SK-N-SH (cell line): ENCODE data around the gene NUMB. TPM values are rescaled to one million over a fixed set of nuclear protein-coding genes. Genes with fewer than 3 reads are reported as not detected.

Source experiments
- CTCF ChIA-PET: fragments of 300-600, 350-600 bp; formaldehyde crosslinking; extraction: SDS; loops from one replicate; lab custom pipeline; 2021; lab: Yijun Ruan, JAX
- POLR2A ChIA-PET: fragments of 350-600 bp; sonication (Branson Sonifier 250); formaldehyde crosslinking; extraction: SDS; loops from one replicate; lab custom pipeline; 2020; ENCODE audit warnings: antibody characterized with exemption, inconsistent platforms; lab: Yijun Ruan, JAX
- DNase-seq: peaks from one replicate; pipeline ENCODE4 v3.0.0; 2012
- H2AFZ ChIP-seq: fragments of 200-600 bp; sonication (generic); 2 replicates; pipeline ENCODE4 v1.8.1; 2016; ENCODE audit warnings: antibody characterized with exemption, mild to moderate bottlenecking, low read depth
- H3F3A ChIP-seq: fragments of 200-600 bp; sonication (generic); replicated peaks from 2 replicates; pipeline ENCODE3; 2016; ENCODE audit warnings: antibody characterized with exemption, mild to moderate bottlenecking; ENCODE audit not compliant: insufficient read depth
- H3K27ac ChIP-seq, 2 experiments: fragments of 200-500 bp in 1 of 2; fragments of 200-600 bp in 1 of 2; sonication (Bioruptor generic) in 1 of 2; sonication (generic), shearing (Covaris generic) in 1 of 2; 2 replicates each; pipeline versions ENCODE4 v1.5.1 to v1.6.1; 2014 to 2016; ENCODE audit warnings: low read depth in 2 of 2, inconsistent platforms in 1 of 2, low read length in 1 of 2, mild to moderate bottlenecking in 1 of 2, mixed read lengths in 1 of 2
- H3K27me3 ChIP-seq: fragments of 200-600 bp; sonication (generic), shearing (Covaris generic); 2 replicates; pipeline ENCODE4 v1.6.1; 2016; ENCODE audit warnings: mixed run types; ENCODE audit not compliant: insufficient read depth
- H3K36me3 ChIP-seq, 2 experiments: fragments of 200-500 bp in 1 of 2; fragments of 200-600 bp in 1 of 2; sonication (Bioruptor generic) in 1 of 2; sonication (generic) in 1 of 2; replicated peaks in 1 of 2; 2 replicates each; pipeline versions ENCODE3 to v1.5.1; 2014 to 2016; ENCODE audit warnings: low read length in 1 of 2, mild to moderate bottlenecking in 1 of 2; ENCODE audit not compliant: insufficient read depth in 2 of 2, control insufficient read depth in 1 of 2
- H3K4me1 ChIP-seq, 2 experiments: fragments of 200-500 bp in 1 of 2; fragments of 200-600 bp in 1 of 2; sonication (Bioruptor generic) in 1 of 2; sonication (generic), shearing (Covaris generic) in 1 of 2; 2 replicates each; pipeline versions ENCODE4 v1.5.1 to v1.6.1; 2014 to 2016; ENCODE audit warnings: low read depth in 1 of 2, low read length in 1 of 2, mixed run types in 1 of 2; ENCODE audit not compliant: insufficient read depth in 2 of 2, control insufficient read depth in 1 of 2
- H3K4me2 ChIP-seq: fragments of 200-600 bp; sonication (generic), shearing (Covaris generic); 2 replicates; pipeline ENCODE4 v1.6.1; 2017; ENCODE audit warnings: mixed run types
- H3K4me3 ChIP-seq, 2 experiments: fragments of 200-500 bp in 1 of 2; fragments of 200-600 bp in 1 of 2; sonication (Bioruptor generic) in 1 of 2; sonication (generic), shearing (Covaris generic) in 1 of 2; 2 replicates each; pipeline versions ENCODE4 v1.5.1 to v1.8.1; 2014 to 2016; ENCODE audit warnings: low read depth in 2 of 2, inconsistent platforms in 1 of 2, low read length in 1 of 2, mild to moderate bottlenecking in 1 of 2, mixed read lengths in 1 of 2, moderate library complexity in 1 of 2
- H3K79me2 ChIP-seq: fragments of 200-600 bp; sonication (generic); 2 replicates; pipeline ENCODE4 v1.8.1; 2017; ENCODE audit warnings: mild to moderate bottlenecking; ENCODE audit not compliant: insufficient read depth
- H3K9ac ChIP-seq: fragments of 200-600 bp; sonication (generic); 2 replicates; pipeline ENCODE4 v1.6.1; 2017; ENCODE audit warnings: mixed run types
- H3K9me2 ChIP-seq: fragments of 200-600 bp; sonication (generic); 2 replicates; pipeline ENCODE4 v1.6.1; 2017; ENCODE audit warnings: mixed run types
- H3K9me3 ChIP-seq: fragments of 200-600 bp; sonication (generic); 2 replicates; pipeline ENCODE4 v1.6.1; 2017; ENCODE audit warnings: mixed run types, mild to moderate bottlenecking, moderate library complexity
- H4K20me1 ChIP-seq: fragments of 200-600 bp; sonication (generic); 2 replicates; pipeline ENCODE4 v1.6.1; 2017; ENCODE audit warnings: mild to moderate bottlenecking, mixed run types; ENCODE audit not compliant: insufficient read depth
- EP300 ChIP-seq, 2 experiments: IDR thresholded peaks; 2 replicates each; pipeline versions ENCODE4 v1.4.0 to v1.6.1; 2012; ENCODE audit warnings: borderline replicate concordance in 1 of 2, low read depth in 1 of 2, low read length in 1 of 2
- EZH2phosphoT487 ChIP-seq: fragments of 200-600 bp; sonication (generic); IDR thresholded peaks from 2 replicates; pipeline ENCODE4 v1.6.1; 2017; ENCODE audit warnings: low read depth, mixed run types, mild to moderate bottlenecking, antibody characterized with exemption, moderate library complexity, borderline replicate concordance
- FOSL2 ChIP-seq: IDR thresholded peaks from 2 replicates; pipeline ENCODE4 v1.4.0; 2012; ENCODE audit warnings: low read depth, mild to moderate bottlenecking, moderate library complexity, borderline replicate concordance
- FOXM1 ChIP-seq: IDR thresholded peaks from 2 replicates; pipeline ENCODE4 v1.4.0; 2012; ENCODE audit warnings: low read depth, mild to moderate bottlenecking
- GATA2 ChIP-seq: sonication (generic); formaldehyde crosslinking; IDR thresholded peaks from 2 replicates; pipeline ENCODE4 v1.5.0; 2020; ENCODE audit warnings: mild to moderate bottlenecking, missing genetic modification reagents
- SIN3A ChIP-seq: IDR thresholded peaks from 2 replicates; pipeline ENCODE4 v1.6.1; 2012; ENCODE audit warnings: low read depth, mild to moderate bottlenecking, low read length, moderate library complexity, borderline replicate concordance
- SMC3 ChIP-seq: IDR thresholded peaks from 2 replicates; pipeline ENCODE4 v1.6.1; 2012; ENCODE audit warnings: low read depth, low read length, improper control_type of control experiment
- TCF12 ChIP-seq: IDR thresholded peaks from 2 replicates; pipeline ENCODE4 v1.4.0; 2012
- WGBS: methylation state at CpG from one replicate; pipeline ENCODE4 v1.1.6; 2017; ENCODE audit warnings: low lambda C conversion rate; 5-methylcytosine and 5-hydroxymethylcytosine counted together
- polyA plus RNA-seq, 3 experiments: library from polyadenylated mRNA; depleted of rRNA; stranded (reverse); fragments of >200 nt; gene quantifications; 2 replicates each; pipeline ENCODE4 v1.2.3, GENCODE V29; 2012
- TF ChIP-seq, protein P1 (sequence below): IDR thresholded peaks from 2 replicates; pipeline ENCODE4 v1.6.1; 2012; ENCODE audit warnings: mild to moderate bottlenecking, low read depth, low read length, moderate library complexity
- TF ChIP-seq, protein P2 (sequence below): IDR thresholded peaks from 2 replicates; pipeline ENCODE4 v1.4.0; 2012; ENCODE audit warnings: low read depth, borderline replicate concordance
- TF ChIP-seq, protein P3 (sequence below): fragments of 150-350 bp; IDR thresholded peaks from 2 replicates; pipeline ENCODE4 v1.6.1; 2017; ENCODE audit warnings: antibody characterized with exemption, low read length, low read depth, borderline replicate concordance
- TF ChIP-seq, protein P4 (sequence below): IDR thresholded peaks from 2 replicates; pipeline ENCODE4; 2012

The NUMB gene
- polyA plus RNA-seq, 1 of the 3 experiments (the other 2 are of a cell fraction): 58.4 TPM

DNA sequence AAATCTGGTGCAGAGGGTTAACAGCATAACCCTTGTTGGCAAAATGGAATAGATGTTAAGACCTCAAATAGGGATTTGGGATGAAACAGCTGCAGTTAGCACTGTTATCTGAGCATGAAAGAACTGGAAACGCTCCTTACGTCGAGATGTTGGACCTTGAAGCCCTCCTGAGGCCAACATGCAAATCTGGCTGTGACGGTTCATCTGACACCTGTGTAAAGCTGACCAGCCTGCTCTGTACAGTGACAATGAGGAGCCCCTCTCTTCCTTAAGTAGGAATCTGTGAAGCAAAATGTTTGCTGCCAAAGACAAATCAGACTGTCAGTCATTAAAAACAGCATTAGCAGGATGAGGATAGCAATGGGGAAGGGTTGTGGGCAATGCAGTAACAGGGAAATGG lies 184.5 kb downstream of the NUMB start (continued):
- TF ChIP-seq, protein P1, sequence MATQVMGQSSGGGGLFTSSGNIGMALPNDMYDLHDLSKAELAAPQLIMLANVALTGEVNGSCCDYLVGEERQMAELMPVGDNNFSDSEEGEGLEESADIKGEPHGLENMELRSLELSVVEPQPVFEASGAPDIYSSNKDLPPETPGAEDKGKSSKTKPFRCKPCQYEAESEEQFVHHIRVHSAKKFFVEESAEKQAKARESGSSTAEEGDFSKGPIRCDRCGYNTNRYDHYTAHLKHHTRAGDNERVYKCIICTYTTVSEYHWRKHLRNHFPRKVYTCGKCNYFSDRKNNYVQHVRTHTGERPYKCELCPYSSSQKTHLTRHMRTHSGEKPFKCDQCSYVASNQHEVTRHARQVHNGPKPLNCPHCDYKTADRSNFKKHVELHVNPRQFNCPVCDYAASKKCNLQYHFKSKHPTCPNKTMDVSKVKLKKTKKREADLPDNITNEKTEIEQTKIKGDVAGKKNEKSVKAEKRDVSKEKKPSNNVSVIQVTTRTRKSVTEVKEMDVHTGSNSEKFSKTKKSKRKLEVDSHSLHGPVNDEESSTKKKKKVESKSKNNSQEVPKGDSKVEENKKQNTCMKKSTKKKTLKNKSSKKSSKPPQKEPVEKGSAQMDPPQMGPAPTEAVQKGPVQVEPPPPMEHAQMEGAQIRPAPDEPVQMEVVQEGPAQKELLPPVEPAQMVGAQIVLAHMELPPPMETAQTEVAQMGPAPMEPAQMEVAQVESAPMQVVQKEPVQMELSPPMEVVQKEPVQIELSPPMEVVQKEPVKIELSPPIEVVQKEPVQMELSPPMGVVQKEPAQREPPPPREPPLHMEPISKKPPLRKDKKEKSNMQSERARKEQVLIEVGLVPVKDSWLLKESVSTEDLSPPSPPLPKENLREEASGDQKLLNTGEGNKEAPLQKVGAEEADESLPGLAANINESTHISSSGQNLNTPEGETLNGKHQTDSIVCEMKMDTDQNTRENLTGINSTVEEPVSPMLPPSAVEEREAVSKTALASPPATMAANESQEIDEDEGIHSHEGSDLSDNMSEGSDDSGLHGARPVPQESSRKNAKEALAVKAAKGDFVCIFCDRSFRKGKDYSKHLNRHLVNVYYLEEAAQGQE: no peak
- no peak for TF ChIP-seq SIN3A
- TF ChIP-seq TCF12: no peak
- TF ChIP-seq, protein P2, sequence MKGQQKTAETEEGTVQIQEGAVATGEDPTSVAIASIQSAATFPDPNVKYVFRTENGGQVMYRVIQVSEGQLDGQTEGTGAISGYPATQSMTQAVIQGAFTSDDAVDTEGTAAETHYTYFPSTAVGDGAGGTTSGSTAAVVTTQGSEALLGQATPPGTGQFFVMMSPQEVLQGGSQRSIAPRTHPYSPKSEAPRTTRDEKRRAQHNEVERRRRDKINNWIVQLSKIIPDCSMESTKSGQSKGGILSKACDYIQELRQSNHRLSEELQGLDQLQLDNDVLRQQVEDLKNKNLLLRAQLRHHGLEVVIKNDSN: no peak
- TF ChIP-seq, protein P3, sequence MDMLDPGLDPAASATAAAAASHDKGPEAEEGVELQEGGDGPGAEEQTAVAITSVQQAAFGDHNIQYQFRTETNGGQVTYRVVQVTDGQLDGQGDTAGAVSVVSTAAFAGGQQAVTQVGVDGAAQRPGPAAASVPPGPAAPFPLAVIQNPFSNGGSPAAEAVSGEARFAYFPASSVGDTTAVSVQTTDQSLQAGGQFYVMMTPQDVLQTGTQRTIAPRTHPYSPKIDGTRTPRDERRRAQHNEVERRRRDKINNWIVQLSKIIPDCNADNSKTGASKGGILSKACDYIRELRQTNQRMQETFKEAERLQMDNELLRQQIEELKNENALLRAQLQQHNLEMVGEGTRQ: no peak
- TF ChIP-seq FOSL2: no peak
- no peak for TF ChIP-seq EZH2phosphoT487
- TF ChIP-seq SMC3: no peak
- TF ChIP-seq FOXM1: no peak

DNA sequence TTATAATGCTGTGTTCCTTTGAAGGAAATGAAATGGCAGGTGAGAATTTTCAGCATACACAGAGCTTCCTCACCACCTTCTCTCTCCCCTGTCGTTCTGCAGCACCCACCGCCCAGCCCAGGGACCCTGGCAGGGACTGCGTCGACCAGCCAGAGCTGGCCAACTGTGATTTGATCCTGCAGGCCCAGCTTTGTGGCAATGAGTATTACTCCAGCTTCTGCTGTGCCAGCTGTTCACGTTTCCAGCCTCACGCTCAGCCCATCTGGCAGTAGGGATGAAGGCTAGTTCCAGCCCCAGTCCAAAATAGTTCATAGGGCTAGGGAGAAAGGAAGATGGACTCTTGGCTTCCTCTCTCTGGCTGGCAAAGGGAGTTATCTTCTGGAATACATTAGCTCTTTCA lies 186.0 kb downstream of the NUMB start:
- TF ChIP-seq, protein P4, sequence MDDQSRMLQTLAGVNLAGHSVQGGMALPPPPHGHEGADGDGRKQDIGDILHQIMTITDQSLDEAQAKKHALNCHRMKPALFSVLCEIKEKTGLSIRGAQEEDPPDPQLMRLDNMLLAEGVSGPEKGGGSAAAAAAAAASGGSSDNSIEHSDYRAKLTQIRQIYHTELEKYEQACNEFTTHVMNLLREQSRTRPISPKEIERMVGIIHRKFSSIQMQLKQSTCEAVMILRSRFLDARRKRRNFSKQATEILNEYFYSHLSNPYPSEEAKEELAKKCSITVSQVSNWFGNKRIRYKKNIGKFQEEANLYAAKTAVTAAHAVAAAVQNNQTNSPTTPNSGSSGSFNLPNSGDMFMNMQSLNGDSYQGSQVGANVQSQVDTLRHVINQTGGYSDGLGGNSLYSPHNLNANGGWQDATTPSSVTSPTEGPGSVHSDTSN: no peak
- TF ChIP-seq GATA2: no peak
- TF ChIP-seq EP300 (IDR thresholded peaks at IDR 0.05; ENCODE audit: borderline replicate concordance in 1 of 2, low read depth in 1 of 2, low read length in 1 of 2): no peak
- Histone ChIP-seq H3K9me3 (no peaks in the 10 kb centered on the region), H3K9ac (no peak overlapping the region), H3K79me2 (no peaks in the 10 kb centered on the region), H3K27ac (no peak overlapping the region), H4K20me1 (no peaks in the 10 kb centered on the region), H3K4me2 (no peak overlapping the region), H3F3A (no peaks in the 10 kb centered on the region), H3K36me3 (peaks cover 22 to 35% of the 10 kb centered on the region in 2 experiments), H3K4me1 (no peaks in the 10 kb centered on the region), H3K9me2 (no peaks in the 10 kb centered on the region), H3K4me3 (no peak overlapping the region), H2AFZ (no peak overlapping the region), H3K27me3 (no peaks in the 10 kb centered on the region)
- 93% methylated on average over 6 of the region's 6 CpGs for WGBS
- CTCF ChIA-PET: interaction anchor here (1.4 kb wide), 1 partner anchor 99 kb away, joined by 3 read pairs; no protein-coding TSS in a partner anchor
- POLR2A ChIA-PET: no interaction called here
- no peak for DNase-seq
